ENCODE data around the gene GCNT3. TPM values are rescaled to one million over a fixed set of nuclear protein-coding genes. Genes with fewer than 3 reads are reported as not detected.

Gene GCNT3, protein sequence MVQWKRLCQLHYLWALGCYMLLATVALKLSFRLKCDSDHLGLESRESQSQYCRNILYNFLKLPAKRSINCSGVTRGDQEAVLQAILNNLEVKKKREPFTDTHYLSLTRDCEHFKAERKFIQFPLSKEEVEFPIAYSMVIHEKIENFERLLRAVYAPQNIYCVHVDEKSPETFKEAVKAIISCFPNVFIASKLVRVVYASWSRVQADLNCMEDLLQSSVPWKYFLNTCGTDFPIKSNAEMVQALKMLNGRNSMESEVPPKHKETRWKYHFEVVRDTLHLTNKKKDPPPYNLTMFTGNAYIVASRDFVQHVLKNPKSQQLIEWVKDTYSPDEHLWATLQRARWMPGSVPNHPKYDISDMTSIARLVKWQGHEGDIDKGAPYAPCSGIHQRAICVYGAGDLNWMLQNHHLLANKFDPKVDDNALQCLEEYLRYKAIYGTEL
- polyA plus RNA-seq (ENCODE audit: insufficient read length in 12 of 12) = 1 to 10 TPM in 3 of 12 donors, under 1 TPM in 6, not detected in 3; 0.07 to 3.4 (median 0.17) TPM
- long read RNA-seq, donor 1, full-length matches to known transcripts = 4 of 4 reads
- long read RNA-seq, donor 1, partial matches to known transcripts = 0 of 4 reads
- long read RNA-seq, donor 1, other reads (novel, unspliced or antisense) = 0 of 4 reads
- long read RNA-seq, donor 2 = 0 reads
- long read RNA-seq, donor 3, partial matches to known transcripts = 31 of 71 reads
- long read RNA-seq, donor 3, other reads (novel, unspliced or antisense) = 40 of 71 reads
- long read RNA-seq, donor 4 = 0 reads
- long read RNA-seq, donor 5, partial matches to known transcripts = 220 of 243 reads
- long read RNA-seq, donor 5, other reads (novel, unspliced or antisense) = 23 of 243 reads
- long read RNA-seq, donor 6 = 0 reads
- long read RNA-seq, donor 7, partial matches to known transcripts = 0 of 1 reads
- long read RNA-seq, donor 7, other reads (novel, unspliced or antisense) = 0 of 1 reads
- long read RNA-seq, donor 8 = 0 reads
- long read RNA-seq, donor 9 = 0 reads
- long read RNA-seq, donor 10 = 0 reads
- long read RNA-seq, donor 11, partial matches to known transcripts = 55 of 158 reads
- long read RNA-seq, donor 11, other reads (novel, unspliced or antisense) = 103 of 158 reads

DNA sequence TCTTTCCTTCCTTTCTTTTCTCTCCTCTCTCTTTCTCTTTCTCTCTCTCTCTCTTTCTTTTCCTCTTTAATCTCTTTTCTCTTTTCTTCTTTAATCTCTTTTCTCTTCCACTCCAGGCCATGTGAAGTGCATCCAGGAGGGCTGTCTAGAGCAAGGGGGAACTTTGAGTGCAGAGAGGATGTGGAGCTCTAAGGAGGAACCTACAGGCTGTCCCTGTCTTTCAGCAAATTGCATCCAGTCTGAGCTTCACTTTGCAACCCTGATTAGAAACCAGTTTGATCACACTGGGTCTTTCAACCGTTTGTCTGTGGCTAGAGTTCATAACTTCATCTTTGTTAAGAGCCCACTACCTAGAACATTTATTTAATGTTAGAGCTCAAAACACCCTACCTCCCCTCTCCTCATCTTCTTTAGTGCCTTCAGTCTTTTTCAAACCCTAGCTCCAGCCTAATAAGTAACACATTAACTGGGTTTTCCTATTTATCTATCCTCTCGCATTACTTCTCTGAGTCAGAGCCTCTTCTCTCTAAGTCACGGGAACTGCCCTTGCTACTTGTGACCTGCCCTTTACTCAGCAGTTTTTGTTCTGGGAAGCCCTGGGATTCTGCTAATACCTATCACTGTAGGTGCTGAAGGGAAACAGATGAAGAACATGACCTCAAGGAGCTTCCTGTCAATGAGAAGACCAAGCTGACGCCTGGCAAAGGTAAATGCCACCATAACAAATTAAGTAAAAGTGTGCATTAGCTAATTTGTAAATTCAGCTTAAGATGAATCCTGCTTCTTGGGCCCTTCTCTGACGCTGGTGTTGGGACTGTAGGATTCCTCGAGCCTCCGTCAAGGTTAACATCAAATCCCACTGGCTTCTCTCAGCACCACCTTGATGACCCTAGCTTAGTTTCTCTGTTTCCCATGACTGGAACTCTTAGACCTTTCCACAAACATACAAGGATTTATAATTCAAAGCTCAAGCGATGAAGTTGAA, at the start of gene GCNT3:
TSS of gene GCNT3 (plus strand) at position 508 of the 985 bp plus-strand sequence. CDS start 6,456 bp downstream, outside the sequence.
- DNase-seq = no peak

DNA sequence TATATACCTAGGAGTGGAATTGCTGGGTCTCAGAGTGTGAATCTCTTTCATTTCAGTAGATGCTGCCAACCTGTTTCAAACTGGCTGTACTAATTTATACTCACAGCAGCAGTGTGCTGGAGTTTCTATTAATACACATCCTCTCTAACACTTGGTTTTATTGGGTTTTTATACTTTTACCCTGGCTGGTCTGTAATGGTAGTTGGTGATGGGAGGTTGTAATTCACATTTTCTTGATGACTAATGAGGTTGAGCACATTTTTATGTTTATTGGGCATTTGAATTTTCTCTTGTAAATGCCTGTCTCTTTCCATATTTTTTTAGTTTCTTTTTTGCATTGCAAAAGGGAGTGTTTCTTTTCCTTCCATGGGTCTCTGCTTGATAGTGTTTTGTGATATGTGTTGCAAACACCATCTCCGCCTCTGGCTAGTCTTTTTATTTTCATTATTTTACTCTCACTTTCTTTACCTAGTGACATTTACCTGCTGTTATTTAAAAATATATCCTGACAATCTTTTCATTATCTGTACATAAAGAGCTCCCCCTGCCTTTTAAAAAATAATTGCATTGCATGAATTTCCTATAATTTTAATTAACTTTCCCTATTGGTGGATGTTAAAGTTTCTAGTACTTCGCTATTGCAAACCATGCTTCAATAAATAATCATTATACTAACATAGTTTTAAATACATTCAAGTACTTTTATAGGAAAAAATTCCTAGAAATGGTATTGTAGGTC, 49.0 kb upstream of the GCNT3 start:
- no peak for DNase-seq

DNA sequence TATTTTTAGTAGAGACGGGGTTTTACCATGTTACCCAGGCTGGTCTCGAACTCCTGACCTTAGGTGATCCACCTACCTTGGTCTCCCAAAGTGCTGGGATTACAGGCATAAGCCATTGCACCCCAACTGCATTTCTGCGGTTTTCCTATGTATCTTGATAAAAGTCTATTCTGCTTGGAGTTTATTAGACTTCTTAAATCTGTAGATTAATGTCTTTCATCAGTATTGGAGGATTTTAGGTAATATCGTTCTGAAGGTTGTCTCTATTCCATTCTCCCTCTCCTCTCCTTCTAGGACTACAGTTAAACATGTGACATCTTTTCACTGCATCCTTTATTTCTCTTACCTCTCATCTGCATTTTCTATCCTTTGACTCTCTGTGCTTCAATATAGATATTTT, 46.3 kb upstream of the GCNT3 start:
- DNase-seq = no peak

DNA sequence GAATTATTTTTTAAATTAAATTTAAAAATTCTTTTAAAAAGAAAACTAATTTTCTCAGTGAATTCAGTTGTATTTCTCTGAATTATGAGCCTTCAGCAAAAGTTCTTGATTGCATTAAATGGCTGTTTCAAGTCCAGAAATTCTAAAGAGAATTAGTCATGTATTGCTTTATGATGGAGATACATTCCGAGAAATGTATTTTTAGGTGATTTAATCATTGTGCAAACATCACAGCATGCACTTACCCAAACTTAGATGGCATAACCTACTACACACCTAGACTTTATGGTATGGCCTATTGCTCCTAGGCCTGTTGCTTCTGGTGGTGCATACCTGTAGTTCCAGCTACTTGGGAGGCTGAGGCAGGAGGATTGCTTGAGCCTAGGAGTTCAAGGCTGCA, 44.3 kb upstream of the GCNT3 start:
- DNase-seq = no peak

DNA sequence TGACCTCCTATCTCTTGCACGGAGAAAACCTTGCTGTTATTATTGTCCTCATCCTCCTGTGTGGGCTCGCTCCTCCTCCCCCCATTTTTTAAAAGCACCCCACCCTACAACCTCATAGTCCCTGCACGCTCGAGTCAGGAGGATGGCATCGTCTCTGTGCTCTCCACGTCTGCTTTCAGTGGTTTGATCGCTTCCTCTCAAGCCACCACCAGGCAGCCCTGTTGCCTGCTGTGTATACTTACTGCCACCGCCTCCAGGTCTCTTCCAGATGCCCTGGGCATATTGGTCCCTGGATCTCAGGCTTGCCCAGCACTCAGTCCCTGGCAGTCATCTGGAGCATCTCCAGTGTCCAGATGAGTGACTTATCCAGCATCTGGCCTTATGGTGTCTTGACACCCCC, 42.1 kb upstream of the GCNT3 start:
- no peak for DNase-seq

DNA sequence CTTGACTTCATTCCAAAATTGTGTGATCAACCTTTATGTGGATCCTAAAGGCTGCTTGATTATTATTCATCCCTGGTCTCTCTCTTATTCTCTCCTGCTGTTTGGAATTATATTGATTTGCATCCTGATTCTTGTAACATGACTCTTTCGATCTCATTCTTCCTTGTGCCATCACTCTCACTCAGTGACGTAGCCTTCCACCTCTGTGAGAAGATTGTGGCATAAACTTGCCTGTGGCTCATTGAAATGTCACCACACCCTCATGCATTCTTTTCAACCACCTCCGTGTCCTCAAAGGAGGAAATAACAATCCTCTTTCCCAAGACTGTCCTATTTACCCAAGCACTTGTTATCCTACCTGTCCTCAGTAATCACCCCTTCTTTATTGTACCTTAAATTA, 41.3 kb upstream of the GCNT3 start:
- DNase-seq = no peak

DNA sequence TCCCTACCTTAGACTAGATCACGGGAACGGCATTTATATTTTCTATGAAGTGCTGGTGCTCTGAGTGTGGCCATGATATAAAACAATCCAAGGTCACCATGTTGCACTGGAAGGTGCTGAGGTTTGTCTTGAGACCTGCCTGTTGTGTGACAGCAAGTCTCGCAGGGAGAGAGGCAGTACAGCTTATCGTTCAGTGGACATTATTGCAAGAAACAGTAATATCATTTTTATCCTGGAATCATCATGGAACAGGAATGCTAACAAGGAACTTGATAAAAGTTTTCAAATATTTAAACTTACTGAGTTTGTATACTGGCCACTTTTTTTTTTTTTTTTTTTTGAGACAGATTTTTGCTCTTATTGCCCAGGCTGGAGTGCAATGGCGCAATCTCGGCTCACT, 40.0 kb upstream of the GCNT3 start:
- DNase-seq = no peak

DNA sequence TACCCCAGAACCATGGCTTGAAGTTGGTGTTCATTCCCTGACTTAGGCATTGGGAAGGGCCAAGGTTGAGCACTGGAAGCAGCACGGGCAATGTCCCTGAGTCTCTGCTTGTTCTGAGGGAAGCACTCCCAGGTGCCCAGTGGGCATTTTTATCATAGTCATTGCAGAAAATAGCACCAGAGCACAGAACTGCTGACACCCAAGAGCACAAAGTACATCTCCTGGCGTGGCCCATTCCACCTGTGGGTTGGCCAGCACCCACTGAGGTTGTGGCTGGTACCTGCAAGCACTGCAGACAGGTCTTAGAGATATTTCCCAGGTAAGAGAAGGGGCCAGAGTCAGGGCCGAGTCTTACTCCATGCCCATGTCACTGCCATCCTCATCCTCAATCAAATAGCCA, 28.5 kb upstream of the GCNT3 start:
- DNase-seq = no peak

DNA sequence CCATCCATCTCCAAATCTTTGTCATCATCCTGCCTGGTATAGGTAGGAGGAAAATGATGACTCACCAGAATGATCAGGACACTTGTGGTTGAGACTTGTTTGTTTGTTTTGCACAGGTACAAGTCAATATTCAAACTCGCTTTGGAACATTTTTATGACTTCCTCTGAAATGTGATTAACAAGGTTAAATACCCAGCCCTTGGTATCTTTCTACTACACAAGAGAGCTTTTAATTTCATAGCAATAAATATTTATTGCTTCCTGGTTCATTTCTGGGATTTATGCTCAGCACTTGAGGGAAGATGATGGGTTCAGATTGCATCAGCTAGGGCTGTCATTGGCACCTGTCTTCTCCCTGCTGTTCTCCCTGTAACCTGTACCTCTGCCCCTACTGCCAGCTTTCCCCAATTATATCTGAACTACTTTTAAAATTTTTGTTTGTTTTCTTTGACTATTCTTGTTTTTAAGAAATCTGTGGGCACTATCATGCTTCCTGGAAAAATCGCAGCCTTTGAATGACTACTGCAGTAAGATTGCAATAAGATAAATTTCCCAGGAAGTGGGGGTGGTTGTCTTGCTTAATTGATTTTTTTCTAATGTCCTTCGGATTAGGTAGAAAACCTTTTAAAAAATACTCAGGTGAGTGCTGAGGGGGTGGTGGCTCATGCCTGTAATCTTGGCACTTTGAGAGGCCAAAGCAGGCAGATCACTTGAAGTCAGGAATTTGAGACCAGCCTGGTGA, 24.3 kb upstream of the GCNT3 start:
- no peak for DNase-seq

DNA sequence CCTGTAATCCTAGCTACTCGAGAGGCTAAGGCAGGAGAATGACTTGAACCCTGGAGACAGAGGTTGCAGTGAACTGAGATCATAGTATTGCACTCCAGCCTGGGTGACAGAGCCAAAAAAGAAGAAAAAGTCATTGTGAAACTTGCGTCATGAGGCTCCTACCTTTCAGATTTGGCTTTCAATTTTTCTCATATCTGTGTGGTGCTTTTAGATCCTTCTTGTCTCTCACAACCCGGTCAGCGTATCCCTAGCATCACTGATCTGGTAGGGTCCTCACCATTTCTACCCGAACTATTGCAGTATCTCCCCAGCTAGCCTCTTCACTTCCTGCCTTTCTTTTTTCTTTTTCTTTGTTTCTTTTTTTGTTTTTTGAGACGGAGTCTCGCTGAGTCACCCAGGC, 21.6 kb upstream of the GCNT3 start:
- DNase-seq = no peak

DNA sequence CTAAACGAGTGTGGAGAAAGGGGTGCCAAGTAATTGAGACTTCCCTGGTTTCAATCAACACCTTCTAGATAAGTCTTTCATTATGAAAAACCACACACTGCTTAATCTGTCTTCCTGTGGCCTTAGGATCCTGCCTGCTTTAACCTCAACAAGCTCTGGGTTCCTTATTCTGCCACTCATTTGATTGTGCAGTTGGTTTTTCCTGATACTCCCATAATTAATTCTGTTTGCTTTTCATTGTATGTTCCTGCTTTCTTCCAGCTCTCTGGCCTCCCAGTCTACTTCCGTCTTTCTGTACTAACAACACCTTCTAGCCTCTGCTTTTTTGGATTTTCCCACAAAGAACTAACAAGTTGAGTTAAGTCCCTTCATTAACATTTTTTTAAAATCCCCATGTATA, 20.2 kb upstream of the GCNT3 start:
- DNase-seq = no peak

DNA sequence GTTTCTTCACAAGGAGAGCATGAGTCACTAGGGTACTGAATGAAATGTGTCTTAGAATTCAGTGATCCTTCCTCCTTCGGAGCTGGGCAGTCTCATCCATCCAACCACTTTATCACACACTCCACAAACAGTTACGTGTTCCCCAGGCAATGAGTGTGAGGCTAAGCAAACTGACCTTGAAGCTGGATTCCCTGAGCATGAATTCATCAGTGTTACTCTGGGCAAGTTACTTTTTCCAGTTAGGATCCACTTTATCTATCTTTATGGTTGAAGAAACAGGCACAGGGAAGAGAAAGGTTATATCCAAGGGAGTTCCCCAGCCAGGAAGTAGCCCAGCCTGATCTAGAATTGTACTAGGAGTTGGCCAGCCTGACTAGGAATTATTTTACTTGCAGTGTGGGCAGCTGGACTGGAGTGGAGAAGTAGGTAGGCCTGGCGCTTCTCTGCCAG, 17.1 kb upstream of the GCNT3 start:
- DNase-seq = no peak

DNA sequence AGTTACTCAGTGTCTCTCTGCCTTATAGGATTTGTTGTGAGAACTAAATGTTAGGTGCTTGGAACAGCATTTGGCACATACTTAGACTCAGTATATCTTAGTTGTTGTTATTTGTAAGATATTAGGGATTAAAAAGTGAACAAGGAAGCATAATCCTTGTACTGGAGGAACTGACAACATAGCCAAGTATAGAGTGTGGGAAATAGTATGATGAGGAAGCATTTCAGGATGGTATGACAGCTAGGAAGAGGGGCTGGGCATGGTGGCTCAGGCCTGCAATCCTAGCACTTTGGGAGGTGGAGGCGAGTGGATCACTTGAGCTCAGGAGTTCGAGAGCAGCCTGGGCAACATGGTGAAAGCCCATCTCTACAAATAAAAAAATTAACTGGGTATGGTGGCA, 16.6 kb upstream of the GCNT3 start:
- DNase-seq = no peak

DNA sequence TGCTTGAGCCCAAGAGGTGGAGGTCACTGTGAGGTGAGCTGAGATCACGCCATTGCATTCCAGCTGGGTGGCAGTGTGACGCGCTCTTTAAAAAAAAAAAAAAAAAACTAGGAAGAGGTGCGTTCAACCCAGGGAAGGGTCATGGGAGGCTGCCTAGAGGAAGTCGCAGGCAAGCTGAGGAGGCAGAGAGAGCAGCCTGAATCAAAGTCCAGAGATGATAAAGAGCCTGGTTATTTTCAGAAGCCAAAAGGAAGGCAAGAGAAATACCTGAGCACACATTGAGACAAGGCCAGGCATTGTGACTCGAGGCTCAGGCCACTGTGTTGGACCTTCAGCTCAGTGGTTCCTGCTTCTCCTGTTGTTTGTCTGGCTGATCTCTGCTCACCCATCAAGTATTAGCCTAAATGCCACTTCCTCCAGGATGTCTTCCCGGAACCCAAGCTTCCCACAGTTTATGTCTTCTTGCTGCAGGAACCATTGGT, 16.1 kb upstream of the GCNT3 start:
- DNase-seq = no peak

DNA sequence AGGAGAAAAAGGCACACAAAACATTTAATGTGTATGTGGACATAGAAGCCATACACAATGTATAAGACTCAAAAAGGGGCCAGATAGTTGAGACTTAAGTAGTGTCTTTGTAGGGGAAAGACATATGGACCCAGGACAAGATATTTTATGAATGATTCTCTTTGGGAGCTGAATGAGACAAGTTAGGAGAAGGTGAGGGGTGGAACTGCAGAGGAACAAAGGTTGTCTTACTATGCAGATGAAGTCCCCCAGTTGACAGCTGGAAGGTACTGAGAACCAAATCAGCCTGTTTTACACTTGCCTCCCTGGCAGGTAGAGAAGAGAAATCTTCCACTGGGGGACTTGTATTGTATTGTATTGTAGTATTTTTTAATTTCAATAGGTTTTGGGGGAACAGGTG, 14.9 kb upstream of the GCNT3 start:
- no peak for DNase-seq

DNA sequence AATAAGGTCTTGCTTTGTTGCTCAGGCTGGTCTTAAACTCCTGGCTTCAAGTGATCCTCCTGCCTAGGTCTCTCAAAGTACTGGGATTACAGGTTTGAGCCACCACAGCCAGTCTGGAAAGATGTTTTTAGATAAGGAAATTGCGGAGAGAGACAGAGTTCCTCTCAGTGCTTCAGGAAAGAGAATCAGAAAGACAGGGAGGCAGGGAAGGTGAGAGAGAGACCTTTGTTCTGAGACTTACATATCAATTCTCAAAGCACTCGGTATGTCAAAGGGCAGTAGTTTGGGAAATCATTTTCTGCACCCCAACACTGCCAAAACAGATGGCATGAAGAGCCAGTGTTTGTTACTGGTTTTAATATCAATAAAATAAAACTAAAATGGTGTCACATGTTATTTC, 13.1 kb upstream of the GCNT3 start:
- DNase-seq = no peak

DNA sequence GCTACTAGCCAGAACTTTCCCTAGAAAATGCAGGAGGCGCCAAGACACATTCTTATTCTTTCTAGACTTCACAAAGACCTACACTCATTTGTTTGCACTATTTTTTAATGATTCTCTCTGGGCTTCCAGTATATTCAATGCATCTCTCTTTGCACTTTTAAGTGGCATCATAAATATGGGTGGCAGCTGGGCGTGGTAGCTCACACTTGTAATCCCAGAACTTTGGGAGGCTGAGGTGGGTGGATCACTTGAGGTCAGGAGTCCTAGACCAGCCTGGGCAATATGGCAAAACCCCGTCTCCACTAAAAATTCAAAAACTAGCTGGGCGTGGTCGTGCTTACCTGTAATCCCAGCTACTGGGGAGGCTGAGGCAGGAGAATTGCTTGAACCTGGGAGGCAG, 5.6 kb upstream of the GCNT3 start:
- no peak for DNase-seq

DNA sequence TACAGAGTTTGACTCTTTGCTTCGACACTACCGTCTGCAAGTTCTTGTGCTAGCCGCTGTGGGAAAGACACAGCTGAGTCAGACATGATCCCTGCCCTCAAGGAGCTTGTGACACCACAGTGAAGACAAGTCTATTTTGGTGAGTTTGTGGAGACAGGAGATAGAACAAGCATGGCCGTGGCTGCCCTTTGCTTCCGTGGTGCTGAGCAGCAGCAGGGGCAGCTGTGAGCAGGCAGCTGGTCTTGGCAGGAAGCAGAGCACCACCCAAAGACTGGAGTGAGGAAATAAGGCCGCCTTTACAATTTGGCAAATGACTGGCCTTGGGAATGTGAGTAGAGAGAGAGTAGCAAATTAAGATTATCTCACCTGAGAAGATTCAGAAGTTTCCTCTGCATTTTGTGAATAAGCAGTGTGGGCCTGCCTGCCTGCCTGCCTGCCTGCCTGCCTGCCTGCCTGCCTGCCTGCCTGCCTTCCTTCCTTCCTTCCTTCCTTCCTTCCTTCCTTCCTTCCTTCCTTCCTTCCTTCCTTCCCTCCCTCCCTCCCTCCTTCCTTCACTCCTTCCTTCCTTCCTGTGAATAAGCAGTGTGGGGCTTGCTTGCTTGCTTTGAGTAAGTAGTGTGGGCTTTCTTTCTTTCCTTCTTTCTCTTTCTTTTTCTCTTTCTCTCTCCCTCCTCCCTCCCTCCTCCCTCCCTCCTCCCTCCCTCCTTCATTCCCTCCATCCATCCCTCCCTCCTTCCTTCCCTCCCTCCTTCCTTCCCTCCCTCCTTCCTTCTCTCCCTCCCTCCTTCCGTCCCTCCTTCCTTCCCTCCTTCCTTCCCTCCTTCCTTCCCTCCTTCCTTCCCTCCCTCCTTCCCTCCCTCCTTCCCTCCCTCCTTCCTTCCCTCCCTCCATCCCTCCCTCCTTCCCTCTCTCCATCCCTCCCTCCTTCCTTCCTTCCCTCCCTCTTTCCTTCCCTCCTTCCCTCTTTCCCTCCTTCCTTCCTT, 1.6 kb upstream of the GCNT3 start:
- no peak for DNase-seq
